ENCODE measurements around the gene CD300LD. TPM values are rescaled to one million over a fixed set of nuclear protein-coding genes. Genes with fewer than 3 reads are reported as not detected.

CD300LD gene
- polyA plus RNA-seq, 1 of the 3 experiments (the other 2 are of a cell fraction) = not detected

DNA sequence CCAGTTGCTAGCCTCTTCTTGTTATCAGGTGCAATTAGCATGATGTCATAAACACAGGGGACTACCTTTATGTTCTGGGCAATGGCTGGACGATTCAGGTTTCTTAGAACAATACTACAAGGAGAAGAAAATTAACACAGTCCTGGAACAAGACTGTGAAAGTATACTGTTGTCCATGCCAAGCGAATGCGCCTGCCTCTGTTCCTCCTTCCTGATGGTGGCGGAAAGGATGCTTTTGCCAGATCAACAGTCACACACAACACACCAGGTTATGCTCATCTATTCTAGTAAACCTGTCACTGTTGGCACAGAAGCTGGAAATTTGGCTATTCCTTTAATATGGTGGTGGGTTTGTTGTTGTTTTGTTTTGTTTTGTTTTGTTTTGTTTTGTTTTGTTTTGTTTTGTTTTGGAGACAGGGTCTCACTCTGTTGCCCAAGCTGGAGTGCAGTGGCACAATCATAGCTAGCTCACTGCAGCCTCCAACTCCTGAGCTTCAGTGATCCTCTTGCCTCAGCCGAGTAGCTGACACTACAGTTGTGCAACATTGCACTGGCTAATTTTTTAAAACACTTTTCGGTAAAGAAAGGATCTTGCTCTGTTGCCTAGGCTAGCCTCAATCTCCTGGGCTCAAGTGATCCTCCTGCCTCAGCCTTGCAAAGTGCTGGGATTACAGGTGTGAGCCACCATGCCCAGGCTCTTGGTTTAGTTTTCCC lies 3.1 kb upstream of the CD300LD start:
- WGBS (ENCODE audit: low lambda C conversion rate) = 33% methylated on average over 6 of the region's 6 CpGs
- Histone ChIP-seq H3K9me2 (no peaks in the 10 kb centered on the region), H3K36me3 (replicated peaks in 1 of 2; ENCODE audit: control insufficient read depth in 1 of 2, insufficient read depth in 2 of 2, low read length in 1 of 2) (no peaks in the 10 kb centered on the region), H3K27me3 (ENCODE audit: insufficient read depth) (no peaks in the 10 kb centered on the region), H2AFZ (ENCODE audit: low read depth) (no peak overlapping the region), H3K27ac (ENCODE audit: low read depth in 2 of 2, low read length in 1 of 2) (no peak overlapping the region), H3K4me3 (ENCODE audit: low read depth in 2 of 2, low read length in 1 of 2) (no peak overlapping the region), H3F3A (replicated peaks; ENCODE audit: insufficient read depth) (no peaks in the 10 kb centered on the region), H3K9me3 (no peaks in the 10 kb centered on the region), H3K79me2 (ENCODE audit: insufficient read depth) (no peaks in the 10 kb centered on the region), H4K20me1 (ENCODE audit: insufficient read depth) (no peaks in the 10 kb centered on the region), H3K9ac (no peak overlapping the region), H3K4me2 (no peak overlapping the region), H3K4me1 (ENCODE audit: control insufficient read depth in 1 of 2, insufficient read depth in 2 of 2, low read depth in 1 of 2, low read length in 1 of 2) (peaks cover 0 to 7% of the 10 kb centered on the region in 2 experiments; a peak in 1 of 4 replicates)
- ChIA-PET POLR2A (no interaction called here), CTCF (interaction anchor here (5.5 kb wide), 1 partner anchor 29 kb away, joined by 21 read pairs; no protein-coding TSS in a partner anchor)
- DNase-seq = no peak
- TF ChIP-seq FOXJ3 (CRISPR knock-in tag; IDR thresholded peaks at IDR 0.05) (no peak), FOSL2 (IDR thresholded peaks at IDR 0.05; ENCODE audit: borderline replicate concordance, low read depth) (no peak), RCOR1 (IDR thresholded peaks at IDR 0.05; ENCODE audit: low read length) (no peak), REST (IDR thresholded peaks at IDR 0.05; ENCODE audit: low read depth, low read length) (no peak), YY1 (IDR thresholded peaks at IDR 0.05; ENCODE audit: low read depth) (no peak), GABPA (IDR thresholded peaks at IDR 0.05; ENCODE audit: low read depth) (no peak), TAF1 (IDR thresholded peaks at IDR 0.05; ENCODE audit: borderline replicate concordance, low read depth, low read length) (no peak), EZH2phosphoT487 (IDR thresholded peaks at IDR 0.05; ENCODE audit: borderline replicate concordance, low read depth) (no peak), TCF12 (IDR thresholded peaks at IDR 0.05) (no peak), USF2 (IDR thresholded peaks at IDR 0.05; ENCODE audit: borderline replicate concordance, low read depth, low read length) (no peak), RAD21 (IDR thresholded peaks at IDR 0.05; ENCODE audit: low read length) (no peak), MAX (IDR thresholded peaks at IDR 0.05; ENCODE audit: low read depth) (no peak), FOXM1 (IDR thresholded peaks at IDR 0.05; ENCODE audit: low read depth) (no peak), GATA2 (CRISPR knock-in tag; IDR thresholded peaks at IDR 0.05) (no peak), POLR2AphosphoS5 (IDR thresholded peaks at IDR 0.05; ENCODE audit: low read depth, low read length) (no peak), NRF1 (IDR thresholded peaks at IDR 0.05; ENCODE audit: low read depth, low read length) (no peak), CHD2 (IDR thresholded peaks at IDR 0.05; ENCODE audit: low read length, partially characterized antibody) (no peak)
- TF ChIP-seq, protein P1, sequence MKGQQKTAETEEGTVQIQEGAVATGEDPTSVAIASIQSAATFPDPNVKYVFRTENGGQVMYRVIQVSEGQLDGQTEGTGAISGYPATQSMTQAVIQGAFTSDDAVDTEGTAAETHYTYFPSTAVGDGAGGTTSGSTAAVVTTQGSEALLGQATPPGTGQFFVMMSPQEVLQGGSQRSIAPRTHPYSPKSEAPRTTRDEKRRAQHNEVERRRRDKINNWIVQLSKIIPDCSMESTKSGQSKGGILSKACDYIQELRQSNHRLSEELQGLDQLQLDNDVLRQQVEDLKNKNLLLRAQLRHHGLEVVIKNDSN (IDR thresholded peaks at IDR 0.05; ENCODE audit: borderline replicate concordance, low read depth) = no peak
- TF ChIP-seq, protein P2, sequence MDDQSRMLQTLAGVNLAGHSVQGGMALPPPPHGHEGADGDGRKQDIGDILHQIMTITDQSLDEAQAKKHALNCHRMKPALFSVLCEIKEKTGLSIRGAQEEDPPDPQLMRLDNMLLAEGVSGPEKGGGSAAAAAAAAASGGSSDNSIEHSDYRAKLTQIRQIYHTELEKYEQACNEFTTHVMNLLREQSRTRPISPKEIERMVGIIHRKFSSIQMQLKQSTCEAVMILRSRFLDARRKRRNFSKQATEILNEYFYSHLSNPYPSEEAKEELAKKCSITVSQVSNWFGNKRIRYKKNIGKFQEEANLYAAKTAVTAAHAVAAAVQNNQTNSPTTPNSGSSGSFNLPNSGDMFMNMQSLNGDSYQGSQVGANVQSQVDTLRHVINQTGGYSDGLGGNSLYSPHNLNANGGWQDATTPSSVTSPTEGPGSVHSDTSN (IDR thresholded peaks at IDR 0.05) = no peak
